Fibroblast of peridontal ligament (primary cell): Measurements from ENCODE around the gene LTBP4.
"Not testable (repeated sequence)": the region's sequence is repeated elsewhere in the genome, so short reads cannot be mapped to it uniquely, and the experiment has no call there.

ENCODE experiments used
- DNase-seq: peaks from one replicate; pipeline ENCODE4 v3.0.0-alpha.2; 2010; ENCODE audit errors: extremely low read depth

Gene LTBP4

DNA sequence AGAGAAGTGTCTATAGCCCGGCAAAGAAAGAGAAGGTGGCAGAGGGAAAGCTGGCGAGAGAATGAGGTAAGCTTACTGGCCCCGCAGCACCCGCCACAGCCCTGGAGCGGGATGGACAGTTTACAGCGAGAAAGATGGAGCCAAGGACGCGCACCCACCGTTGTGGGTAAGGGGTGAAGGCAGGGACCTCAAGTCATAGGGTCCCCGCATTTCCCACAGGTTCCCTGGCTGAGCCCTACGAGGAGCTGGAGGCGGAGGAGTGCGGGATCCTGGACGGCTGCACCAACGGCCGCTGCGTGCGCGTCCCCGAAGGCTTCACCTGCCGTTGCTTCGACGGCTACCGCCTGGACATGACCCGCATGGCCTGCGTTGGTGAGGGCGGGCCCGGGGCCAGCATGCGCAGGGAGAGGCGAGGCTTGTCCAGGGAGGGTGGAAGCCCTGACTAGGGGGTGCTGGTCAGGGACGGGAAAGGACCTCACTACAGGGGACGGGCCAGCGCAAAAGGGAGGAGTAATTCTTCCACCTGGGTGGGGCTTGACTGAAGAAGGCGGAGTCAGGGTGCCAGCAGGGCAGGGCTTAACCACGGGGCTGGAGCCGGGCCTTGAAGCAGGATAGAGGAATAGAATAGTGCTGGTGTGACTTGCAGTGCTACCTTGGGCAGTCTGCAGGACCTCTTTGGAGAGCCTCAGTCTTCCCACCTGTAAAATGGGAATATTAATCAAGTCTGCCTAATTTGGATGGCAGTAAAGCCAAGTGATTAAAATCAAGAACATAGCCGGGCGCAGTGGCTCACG, 26.5 kb downstream of the LTBP4 start:
- DNase-seq: no peak

DNA sequence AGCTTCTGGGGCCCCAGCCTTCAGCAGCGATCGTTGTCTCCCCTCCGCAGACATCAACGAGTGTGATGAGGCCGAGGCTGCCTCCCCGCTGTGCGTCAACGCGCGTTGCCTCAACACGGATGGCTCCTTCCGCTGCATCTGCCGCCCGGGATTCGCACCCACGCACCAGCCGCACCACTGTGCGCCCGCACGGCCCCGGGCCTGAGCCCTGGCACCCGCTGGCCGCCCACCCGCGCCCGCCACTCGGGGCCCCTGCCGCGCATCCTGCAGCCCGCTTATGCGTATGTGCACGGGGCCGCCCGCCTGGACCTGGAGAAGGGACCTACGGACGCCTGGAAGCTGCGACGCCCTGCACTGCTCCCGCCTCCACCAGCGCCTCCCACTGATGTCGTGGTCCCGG, 28.2 kb downstream of the LTBP4 start:
- DNase-seq: no peak

DNA sequence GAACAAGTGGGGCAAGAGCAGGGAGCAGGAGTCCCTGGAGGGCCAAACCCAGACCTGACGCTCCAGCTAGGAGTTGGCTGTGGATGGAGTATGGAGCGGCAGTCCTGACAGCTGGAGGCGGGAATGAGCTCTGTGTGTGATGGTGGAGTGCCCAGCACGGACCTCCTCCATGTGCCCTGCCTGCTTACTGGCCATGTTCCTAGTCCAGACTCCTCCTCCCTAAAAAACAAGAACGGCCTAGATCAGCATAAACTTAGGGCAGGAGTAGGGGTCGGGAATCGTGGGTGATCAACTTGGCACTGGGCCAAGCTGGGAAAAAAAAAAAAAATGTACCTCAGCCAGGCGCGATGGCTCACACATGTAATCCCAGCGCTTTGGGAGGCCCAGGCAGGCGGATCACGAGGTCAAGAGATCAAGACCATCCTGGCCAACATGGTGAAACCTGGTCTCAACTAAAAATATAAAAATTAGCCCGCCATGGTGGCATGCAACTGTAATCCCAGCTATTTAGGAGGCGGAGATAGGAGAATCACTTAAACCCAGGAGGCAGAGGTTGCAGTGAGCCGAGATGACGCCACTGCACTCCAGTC, 29.5 kb downstream of the LTBP4 start:
- no peak for DNase-seq

DNA sequence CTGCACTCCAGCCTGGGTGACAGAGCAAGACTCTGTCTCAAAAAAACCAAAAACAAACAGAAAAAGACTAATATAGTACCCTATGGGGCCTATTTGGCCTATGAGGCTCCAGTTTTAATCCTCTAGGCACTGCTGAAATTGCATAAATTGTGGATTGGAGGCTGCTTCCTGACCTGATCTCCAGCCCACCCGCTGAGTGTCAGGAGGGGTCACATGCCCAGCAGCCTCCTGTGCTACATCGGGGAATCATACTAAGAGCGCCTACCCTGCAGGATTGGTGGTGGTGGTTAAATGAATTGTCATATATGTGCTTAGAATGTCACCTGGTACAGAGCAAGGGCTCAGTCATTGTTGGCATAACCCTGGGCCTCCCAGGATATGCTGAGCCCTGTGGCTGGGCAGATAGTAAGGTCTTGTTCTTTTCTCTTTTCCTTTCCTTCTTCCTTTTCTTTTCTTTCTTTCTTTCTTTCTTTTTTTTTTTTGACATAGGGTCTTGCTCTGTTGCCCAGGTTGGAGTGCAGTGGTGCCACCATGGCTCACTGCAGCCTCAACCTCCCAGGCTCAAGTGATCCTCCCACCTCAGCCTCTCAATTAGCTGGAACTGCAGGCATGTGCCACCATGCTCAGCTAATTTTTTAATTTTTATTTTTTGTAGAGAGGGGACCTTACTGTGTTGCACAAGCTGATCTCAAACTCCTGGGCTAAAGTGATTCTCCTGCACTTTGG, 31.3 kb downstream of the LTBP4 start:
- DNase-seq: no peak

DNA sequence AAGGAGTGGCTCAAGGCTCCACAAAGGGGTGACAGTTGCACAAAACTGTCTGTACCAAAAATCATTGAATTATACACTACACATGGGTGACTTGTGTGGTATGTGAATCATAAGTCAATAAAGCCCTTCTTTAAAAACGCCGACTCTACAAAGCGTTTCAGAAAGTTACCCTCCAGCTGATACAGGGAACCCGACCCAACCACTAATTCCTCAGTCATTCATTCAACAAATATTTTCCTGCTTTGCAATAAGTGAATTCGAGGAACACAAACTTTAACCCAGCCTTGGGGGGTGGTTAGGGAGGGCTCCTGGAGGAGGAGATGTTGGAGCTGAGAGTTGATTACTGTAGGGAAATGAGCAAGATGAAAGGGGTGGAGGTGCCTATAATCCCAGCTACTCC, 32.0 kb downstream of the LTBP4 start:
- DNase-seq: peak; percentile 78

DNA sequence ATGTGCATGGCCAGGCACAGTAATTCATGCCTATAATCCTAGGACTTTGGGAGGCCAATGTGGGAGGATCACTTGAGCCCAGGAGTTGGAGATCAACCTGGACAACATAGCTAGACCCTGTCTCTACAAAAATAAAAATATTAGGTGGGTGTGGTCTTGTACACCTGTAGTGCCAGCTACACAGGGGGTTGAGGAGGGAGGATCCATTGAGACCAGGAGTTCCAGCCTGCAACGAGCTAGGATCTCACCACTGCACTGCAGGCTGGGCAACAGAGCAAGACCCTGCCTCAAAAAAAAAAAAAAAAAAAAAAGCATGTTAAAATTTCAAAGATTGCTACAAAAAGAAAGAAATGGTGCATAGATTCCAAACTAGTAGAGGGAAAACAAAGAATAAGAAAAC, 37.2 kb downstream of the LTBP4 start:
- DNase-seq: no peak

DNA sequence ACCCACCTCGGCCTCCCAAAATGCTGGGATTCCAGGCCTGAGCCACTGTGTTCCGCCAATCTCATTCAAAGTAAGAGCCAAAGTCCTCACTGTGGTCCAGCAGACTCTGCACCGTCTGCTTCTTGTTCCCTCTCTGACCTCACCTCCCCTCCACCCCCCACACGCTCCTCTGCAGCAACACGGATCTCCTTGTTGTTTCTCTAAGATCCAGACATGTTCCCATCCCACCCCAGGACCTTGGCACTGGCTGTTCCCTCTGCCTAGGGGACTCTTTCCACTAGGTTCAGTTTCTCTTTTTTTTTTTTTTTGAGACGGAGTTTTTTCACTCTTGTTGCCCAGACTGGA, 38.4 kb downstream of the LTBP4 start:
- DNase-seq: no peak

DNA sequence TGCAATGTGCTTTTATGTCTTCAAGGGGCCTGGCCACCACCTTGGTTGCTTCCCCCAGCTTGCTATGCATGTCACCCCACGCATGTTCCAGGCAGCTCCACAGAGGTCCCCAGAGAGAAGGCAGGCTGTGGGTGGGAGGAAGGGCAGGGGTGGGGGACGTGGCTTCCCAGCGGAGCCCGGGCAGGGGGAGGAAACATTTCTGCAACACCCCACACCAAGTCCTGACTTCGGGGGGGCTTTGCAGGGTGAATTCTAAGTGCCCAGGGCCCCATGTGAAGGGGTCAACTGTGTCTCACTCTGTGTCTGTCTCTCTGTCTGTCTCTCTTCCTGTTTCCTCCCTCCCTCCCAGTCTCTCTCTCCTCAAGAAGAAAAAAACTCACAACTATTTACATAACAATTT, 39.6 kb downstream of the LTBP4 start:
- no peak for DNase-seq

DNA sequence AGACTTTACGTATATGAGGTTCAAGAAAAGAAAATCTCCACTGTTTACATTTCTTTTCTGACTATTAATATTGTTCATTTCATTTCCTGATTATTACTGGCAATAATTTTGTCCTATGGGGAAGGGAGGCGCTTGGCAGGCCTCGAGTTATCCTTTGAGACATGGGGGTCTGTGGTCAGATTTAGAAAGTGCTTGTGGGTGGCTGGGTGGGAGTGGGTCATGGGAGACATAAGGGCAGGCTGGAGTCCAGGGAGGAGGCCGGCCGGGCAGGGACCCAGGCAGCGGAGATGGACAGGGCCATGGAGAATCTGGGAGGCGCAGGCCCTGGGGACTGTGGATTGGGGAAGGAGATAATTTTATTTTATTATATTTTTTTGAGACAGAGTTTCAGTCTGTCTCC, 40.1 kb downstream of the LTBP4 start:
- no peak for DNase-seq

DNA sequence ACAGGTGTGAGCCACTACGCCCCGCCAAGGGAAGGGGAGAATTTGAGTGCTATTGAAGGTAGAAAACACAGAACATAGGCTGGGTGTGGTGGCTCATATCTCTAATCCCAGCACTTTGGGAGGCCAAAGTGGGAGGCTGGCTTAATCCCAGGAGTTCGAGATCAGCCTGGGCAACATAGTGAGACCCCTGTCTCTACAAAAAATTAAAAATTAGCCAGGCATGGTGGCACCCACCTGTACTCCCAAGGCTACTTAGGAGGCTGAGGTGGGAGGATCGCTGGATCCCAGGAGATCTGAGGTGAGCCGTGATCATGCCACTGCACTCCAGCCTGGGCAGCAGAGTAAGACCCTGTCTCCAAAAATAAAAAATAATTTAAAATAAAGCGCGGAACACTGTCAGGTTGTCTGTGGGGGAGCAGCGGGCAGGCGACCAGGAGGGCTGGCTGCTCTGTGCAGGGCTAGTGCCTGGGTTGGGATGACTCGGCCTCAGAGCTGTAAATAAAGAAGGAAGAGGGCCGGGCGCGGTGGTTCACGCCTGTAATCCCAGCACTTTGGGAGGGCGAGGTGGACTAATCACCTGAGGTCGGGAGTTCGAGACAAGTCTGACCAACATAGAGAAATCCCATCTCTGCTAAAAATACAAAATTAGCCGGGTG, 41.0 kb downstream of the LTBP4 start:
- no peak for DNase-seq

DNA sequence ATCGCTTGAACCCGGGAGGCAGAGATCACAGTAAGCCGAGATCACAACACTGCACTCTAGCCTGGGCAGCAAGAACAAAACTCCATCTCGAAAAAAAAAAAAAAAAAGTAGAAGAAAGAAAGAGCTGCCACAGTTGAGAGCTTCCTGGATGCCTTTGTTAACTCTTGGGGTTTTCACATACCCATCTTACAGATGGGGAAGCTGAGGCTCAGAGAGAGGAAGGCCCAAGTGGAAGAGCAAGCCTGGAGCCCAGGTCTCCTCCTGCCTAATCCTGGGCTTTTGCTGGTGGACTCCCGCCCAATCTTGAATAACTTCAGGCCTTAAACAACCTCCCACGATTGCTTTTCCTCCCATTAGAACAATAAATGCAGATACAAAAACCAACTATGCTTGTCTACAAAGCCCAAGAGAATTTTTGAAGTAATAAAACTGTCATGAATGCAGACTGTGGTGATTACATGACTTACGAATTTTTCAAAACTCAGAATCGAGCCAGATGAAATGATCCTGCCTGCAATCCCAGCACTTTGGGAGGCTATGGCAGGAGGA, 41.7 kb downstream of the LTBP4 start:
- DNase-seq: peak; percentile 25

DNA sequence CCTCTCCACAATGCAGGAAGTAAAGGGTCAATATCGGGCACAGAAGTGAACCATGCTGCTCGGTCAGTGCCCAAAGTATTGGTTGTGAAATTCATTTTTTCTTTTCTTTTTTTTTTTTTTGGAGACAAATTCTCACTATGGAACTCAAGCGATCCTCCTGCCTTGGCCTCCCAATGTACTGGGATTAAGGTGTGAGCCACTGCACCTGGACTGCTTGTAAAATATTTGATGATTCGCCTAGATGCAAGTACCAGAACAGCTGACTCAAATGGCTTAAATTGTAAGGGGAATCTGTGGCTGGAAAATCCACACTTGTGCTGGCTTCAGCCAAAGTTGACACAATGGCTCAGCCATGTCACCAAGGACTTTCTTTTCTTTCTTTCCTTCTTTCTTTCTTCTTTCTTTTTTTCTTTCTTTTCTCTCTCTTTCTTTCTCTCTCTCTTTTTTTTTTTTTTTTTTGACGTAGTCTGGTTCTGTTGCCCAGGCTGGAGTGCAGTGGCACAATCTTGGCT, 45.6 kb downstream of the LTBP4 start:
- DNase-seq: no peak

DNA sequence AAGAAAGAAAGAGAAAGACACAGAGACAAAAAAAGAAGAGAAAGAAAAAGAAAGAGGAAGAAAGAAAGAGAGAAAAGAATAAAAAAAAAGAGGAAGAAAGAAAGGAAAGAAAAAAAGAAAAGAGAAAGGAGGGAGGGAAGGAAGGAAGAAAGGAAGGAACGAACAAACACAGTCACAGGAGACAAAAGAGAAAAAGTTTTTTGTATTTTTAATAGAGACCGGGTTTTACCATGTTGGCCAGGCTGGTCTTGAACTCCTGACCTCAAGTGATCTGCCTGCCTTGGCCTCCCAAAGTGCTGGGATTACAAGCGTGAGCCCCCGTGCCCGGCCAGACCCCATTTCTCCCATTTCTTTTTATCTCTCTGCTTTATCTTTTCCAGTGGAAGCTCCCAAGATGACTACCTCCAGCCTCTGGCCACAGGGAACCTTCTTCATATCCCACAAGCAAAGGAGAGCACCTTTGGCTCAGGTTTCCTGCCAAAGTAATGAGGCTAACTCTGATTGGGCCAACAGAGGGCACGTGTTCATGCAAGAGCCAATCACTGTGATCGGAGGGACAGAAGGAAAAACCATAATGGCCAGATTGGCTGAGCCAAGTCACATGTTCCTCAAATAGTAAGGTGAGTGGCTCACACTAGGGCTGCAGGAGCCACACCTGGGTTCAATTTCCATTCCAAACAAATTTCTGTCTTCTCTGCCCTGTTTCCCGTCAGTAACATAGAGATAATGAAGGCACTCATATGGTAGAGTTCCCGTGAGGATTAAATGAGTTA, 48.9 kb downstream of the LTBP4 start:
- not testable (repeated sequence) for DNase-seq

DNA sequence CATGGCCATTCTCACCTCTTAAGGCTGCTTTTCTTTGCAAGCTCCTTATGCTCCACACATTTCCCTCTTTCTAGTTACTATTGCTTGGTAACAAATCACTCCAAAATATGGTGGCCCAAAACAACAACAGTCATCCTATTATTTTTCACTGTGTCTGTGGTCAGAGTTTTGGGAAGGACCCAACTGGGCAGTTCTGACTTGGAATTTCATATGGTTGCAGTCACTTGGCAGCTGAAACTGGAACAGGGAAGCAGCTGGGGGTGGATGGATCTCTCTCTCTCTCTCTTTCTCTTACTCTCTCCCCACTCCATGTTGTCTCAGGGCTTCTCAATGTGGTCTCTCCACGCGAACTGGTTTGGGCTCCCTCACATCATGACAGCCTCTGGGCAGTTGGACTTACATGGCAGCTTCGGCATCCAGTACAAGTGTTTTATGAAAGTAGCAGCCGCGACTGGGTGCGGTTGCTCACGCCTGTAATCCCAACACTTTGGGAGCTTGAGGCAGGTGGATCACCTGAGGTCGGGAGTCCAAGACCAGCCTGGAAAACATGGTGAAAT, 49.7 kb downstream of the LTBP4 start:
- peak; percentile 99 for DNase-seq

DNA sequence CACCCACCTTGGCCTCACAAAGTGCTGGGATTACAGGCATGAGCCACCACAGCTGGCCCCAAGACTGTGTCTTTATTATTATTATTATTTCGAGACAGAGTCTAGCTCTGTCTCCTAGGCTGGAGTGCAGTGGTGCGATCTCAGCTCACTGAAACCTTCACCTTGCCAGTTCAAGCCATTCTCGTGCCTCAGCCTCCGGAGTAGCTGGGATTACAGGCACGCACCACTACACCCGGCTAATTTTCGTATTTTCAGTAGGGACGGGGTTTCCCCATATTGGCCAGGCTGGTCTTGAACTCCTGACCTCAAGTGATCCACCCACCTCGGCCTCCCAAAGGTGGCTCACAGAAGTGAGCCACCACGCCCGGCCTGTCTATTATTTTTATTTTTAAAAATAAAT, 51.1 kb downstream of the LTBP4 start:
- DNase-seq: not testable (repeated sequence)

DNA sequence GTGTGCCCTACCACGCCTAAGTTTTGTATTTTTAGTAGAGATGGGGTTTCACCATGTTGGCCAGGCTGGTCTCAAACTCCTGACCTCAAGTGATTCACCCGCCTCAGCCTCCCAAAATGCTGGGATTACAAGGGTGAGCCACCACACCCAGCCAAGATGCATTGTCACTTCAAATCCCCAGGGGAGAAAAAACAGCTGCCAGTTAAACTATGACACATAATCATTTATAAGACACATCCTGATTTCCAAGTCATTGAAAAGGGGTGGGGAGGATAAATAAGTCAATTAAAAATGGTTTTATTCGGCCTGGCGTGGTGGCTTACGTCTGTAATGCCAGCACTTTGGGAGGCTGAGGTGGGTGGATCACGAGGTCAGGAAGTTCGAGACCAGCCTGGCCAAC, 54.5 kb downstream of the LTBP4 start:
- not testable (repeated sequence) for DNase-seq

DNA sequence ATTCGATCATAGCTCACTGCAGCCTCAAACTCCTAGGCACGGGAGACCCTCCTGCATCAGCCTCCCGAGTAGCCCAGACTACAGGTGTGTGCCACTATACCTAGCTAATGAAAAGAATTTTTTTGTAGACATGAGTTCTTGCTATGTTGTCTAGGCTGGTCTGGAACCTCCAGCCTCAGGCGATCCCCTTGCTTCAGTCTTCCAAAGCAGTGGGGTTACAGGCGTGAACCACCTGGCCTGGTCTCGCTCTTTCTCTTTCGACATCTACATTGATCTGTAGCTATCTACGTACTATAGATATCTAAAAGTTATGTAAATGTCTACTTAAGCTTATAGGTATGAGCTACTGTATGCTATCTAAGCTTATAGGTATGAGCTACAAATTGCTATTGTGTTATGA, 56.9 kb downstream of the LTBP4 start:
- DNase-seq: no peak

DNA sequence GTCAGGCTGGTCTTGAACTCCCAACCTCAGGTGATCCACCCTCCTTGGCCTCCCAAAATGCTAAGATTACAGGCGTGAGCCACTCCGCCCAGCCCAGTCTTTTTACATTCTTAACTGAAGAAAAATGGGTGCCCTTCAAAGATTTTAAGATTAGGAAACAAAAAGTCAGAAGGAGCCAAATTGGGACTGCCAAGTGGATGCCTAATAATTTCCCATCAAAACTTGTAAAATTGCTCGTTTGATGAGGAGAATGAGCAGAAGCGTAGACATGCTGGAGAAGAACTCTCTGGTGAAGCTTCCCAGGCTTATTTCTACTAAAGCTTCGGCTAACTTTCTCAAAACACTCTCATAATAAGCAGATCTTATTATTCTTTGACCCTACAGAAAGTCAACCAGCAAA, 57.9 kb downstream of the LTBP4 start:
- no peak for DNase-seq

DNA sequence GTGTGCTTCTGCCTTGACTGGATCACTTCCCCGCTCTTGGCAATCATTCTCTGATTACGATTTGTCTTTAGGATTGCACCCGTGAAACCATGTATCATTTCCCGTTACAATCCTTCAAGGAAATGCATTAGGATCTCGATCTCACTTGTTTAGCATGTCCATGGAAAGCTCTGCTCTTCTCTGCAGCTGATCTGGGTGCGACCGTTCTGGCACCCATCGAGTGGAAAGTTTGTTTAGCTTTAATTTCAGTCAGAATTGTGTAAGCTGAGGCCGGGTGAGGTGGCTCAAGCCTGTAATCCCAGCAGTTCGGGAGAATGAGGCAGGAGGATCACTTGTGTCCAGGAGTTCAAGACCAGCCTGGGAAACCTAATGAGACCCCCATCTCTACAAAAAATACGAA, 58.4 kb downstream of the LTBP4 start:
- DNase-seq: no peak

DNA sequence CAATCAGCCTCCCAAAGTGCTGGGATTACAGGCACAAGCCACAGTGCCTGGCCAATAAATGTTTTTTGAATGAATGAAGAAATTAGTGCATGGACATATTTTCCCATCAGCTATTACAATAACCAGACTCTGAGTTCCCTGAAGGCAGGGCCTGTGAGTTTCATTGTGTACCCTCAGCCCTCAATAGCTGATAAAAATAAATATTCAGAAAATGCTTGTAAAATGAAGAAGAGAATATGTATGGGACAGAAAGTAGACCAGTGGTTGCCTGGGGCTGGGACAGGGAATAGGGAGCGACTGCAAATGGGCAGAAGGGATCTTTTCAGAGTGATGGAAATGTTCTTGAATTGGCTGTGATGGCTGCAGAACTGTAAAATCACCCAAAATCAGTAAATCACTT, 60.4 kb downstream of the LTBP4 start:
- no peak for DNase-seq
